Activated B cell treated with CpG ODN at 0.5 μM for 24 hours (primary cell): ENCODE results near the gene ENTREP1. TPM values are rescaled to one million over a fixed set of nuclear protein-coding genes. Genes with fewer than 3 reads are reported as not detected.
"Not testable (repeated sequence)": the region's sequence is repeated elsewhere in the genome, so short reads cannot be mapped to it uniquely, and the experiment has no call there.

Experiments used
- ATAC-seq: fragments of 200-7000 bp; cut with Tn5 transposase; one replicate; pipeline ENCODE4 v1.10.0; 2021; ENCODE audit warnings: low read depth, mild to moderate bottlenecking, moderate library complexity
- CTCF ChIA-PET: fragments of 350-600 bp; sonication (Branson Sonifier 250); formaldehyde crosslinking; loops from one replicate; lab custom pipeline; 2021; ENCODE audit warnings: antibody characterized with exemption; lab: Charles Lee
- POLR2A ChIA-PET: fragments of 350-600 bp; sonication (Branson Sonifier 250); formaldehyde crosslinking; loops from one replicate; lab custom pipeline; 2021; ENCODE audit warnings: antibody characterized with exemption; lab: Charles Lee
- DNase-seq: peaks from one replicate; pipeline ENCODE4 v3.0.0; 2022
- H3K27ac Mint-ChIP-seq: one replicate; pipeline ENCODE4 v1.8.0; 2020; ENCODE audit warnings: mixed read lengths
- H3K27me3 Mint-ChIP-seq: one replicate; pipeline ENCODE4 v1.8.0; 2021; ENCODE audit warnings: mixed read lengths
- H3K36me3 Mint-ChIP-seq: one replicate; pipeline ENCODE4 v1.8.0; 2021; ENCODE audit warnings: low read depth, mixed read lengths
- H3K4me1 Mint-ChIP-seq: one replicate; pipeline ENCODE4 v1.8.0; 2021; ENCODE audit warnings: mixed read lengths
- H3K4me3 Mint-ChIP-seq: one replicate; pipeline ENCODE4 v1.8.0; 2020; ENCODE audit warnings: mild to moderate bottlenecking, mixed read lengths
- H3K9me3 Mint-ChIP-seq: one replicate; pipeline ENCODE4 v1.8.0; 2020; ENCODE audit warnings: mixed read lengths
- intact Hi-C: fragments of 100-400 bp; cut with micrococcal nuclease; formaldehyde crosslinking; loops from one replicate; pipeline ENCODE4 v1.15.1; 2024
- total RNA-seq: library from RNA; stranded (reverse); gene quantifications from 2 replicates; pipeline ENCODE4 v1.2.3, GENCODE V29; 2022
- TF ChIP-seq, protein P1 (sequence below): fragments of 200-600 bp; IDR thresholded peaks from one replicate; pipeline ENCODE4 v1.8.0; 2022; ENCODE audit warnings: antibody characterized with exemption, mild to moderate bottlenecking

ENTREP1 gene
- total RNA-seq, 1 donor from 2014 or later = not detected

GRCh38 chr9:69396759-69397158, 71.7 kb downstream of the ENTREP1 start:
- ATAC-seq = no peak
- Mint-ChIP-seq H3K9me3 (no peaks in the 10 kb centered on the region), H3K4me3 (no peak overlapping the region)

GRCh38 chr9:69397384-69398214, 72.6 kb downstream of the ENTREP1 start:
- ChIA-PET CTCF (no interaction called here), POLR2A (no interaction called here)
- Mint-ChIP-seq H3K4me1 (no peaks in the 10 kb centered on the region), H3K27ac (no peak overlapping the region), H3K36me3 (no peaks in the 10 kb centered on the region), H3K9me3 (no peaks in the 10 kb centered on the region), H3K27me3 (no peaks in the 10 kb centered on the region), H3K4me3 (no peak overlapping the region)
- TF ChIP-seq, protein P1, sequence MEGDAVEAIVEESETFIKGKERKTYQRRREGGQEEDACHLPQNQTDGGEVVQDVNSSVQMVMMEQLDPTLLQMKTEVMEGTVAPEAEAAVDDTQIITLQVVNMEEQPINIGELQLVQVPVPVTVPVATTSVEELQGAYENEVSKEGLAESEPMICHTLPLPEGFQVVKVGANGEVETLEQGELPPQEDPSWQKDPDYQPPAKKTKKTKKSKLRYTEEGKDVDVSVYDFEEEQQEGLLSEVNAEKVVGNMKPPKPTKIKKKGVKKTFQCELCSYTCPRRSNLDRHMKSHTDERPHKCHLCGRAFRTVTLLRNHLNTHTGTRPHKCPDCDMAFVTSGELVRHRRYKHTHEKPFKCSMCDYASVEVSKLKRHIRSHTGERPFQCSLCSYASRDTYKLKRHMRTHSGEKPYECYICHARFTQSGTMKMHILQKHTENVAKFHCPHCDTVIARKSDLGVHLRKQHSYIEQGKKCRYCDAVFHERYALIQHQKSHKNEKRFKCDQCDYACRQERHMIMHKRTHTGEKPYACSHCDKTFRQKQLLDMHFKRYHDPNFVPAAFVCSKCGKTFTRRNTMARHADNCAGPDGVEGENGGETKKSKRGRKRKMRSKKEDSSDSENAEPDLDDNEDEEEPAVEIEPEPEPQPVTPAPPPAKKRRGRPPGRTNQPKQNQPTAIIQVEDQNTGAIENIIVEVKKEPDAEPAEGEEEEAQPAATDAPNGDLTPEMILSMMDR = no peak
- intact Hi-C loops = no loop called here
- DNase-seq (no peak), ATAC-seq (no peak)

More at GRCh38 chr9:69396759-69397158, 71.7 kb downstream of the ENTREP1 start:
- TF ChIP-seq, protein P1 = no peak
- Mint-ChIP-seq H3K4me1 (no peaks in the 10 kb centered on the region), H3K27ac (no peak overlapping the region), H3K27me3 (no peaks in the 10 kb centered on the region), H3K36me3 (no peaks in the 10 kb centered on the region)
- ChIA-PET POLR2A (no interaction called here), CTCF (no interaction called here)
- intact Hi-C loops = no loop called here
- DNase-seq = no peak

DNA sequence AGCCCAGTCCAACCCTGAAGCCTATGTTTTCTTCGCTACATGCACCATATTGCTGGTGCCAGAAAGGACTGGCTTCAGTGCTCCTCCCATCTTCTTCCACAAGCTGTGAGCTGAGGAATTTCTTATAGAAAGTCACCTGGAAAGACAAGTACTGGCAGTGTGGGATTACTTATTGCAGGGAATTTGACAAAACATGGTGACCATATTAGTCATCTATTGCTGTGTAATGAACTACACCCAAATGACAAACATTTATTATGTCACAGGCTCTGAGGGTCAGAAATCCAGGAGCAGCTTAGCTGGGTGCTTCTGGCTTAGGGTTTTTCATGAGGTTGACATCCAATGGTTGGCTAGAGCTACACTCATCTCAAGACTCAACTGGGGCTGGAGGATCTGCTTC, 75.5 kb downstream of the ENTREP1 start:
- no peaks in the 10 kb centered on the region for H3K9me3 Mint-ChIP-seq
- TF ChIP-seq, protein P1 = no peak
- no peak for ATAC-seq
- H3K36me3 Mint-ChIP-seq = no peaks in the 10 kb centered on the region
- no peaks in the 10 kb centered on the region for H3K4me1 Mint-ChIP-seq
- H3K27me3 Mint-ChIP-seq = peaks cover 2% of the 10 kb centered on the region
- intact Hi-C loops = no loop called here
- CTCF ChIA-PET = no interaction called here
- H3K4me3 Mint-ChIP-seq = no peak overlapping the region
- no peak for DNase-seq
- H3K27ac Mint-ChIP-seq = no peak overlapping the region
- POLR2A ChIA-PET = no interaction called here

- H3K4me3 Mint-ChIP-seq, H3K27me3 Mint-ChIP-seq, H3K4me1 Mint-ChIP-seq, ATAC-seq, CTCF ChIA-PET, POLR2A ChIA-PET, H3K9me3 Mint-ChIP-seq, H3K27ac Mint-ChIP-seq, H3K36me3 Mint-ChIP-seq, DNase-seq, intact Hi-C loops: not testable (repeated sequence)
Measured at GRCh38 chr9:69409936-69410335, 84.9 kb downstream of the ENTREP1 start.

DNA sequence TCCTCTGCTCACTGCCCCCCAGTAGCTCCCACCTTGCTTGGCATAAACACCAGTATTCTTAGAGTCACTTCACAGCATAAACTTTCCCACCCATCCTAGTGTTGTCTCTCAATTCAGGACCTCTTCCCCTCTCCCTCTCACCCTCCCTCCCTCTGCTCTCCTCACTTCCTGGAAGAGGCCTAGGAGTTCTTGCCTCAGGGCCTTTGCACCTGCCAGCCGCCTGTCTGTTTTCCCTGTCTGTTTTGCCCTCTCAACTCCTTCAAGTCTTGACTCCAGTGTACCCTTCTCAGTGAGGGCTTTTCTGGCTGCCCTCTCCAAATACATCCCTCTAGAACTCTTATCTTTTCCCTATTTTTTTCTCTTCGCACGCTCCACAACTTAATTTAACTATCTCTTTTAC, 86.2 kb downstream of the ENTREP1 start:
- CTCF ChIA-PET = interaction anchor here (0.7 kb wide), 1 partner anchor 10 kb away, joined by 3 read pairs; no protein-coding TSS in a partner anchor
- H3K4me3 Mint-ChIP-seq = no peak overlapping the region
- POLR2A ChIA-PET = no interaction called here
- TF ChIP-seq, protein P1 = no peak
- intact Hi-C loops = no loop called here
- peaks cover 5% of the 10 kb centered on the region for H3K27me3 Mint-ChIP-seq
- H3K36me3 Mint-ChIP-seq = no peaks in the 10 kb centered on the region
- no peak for ATAC-seq
- no peaks in the 10 kb centered on the region for H3K4me1 Mint-ChIP-seq
- no peaks in the 10 kb centered on the region for H3K9me3 Mint-ChIP-seq
- DNase-seq = no peak
- no peak overlapping the region for H3K27ac Mint-ChIP-seq
